HG03280 (cell line): ENCODE data around the gene ADARB1.

Experiments used
- ATAC-seq: cut with Tn5 transposase; IDR thresholded peaks from one replicate; pipeline ENCODE4 v1.9.1; 2021; ENCODE audit warnings: mild to moderate bottlenecking, moderate library complexity; ENCODE audit not compliant: unreplicated experiment

The ADARB1 gene

GRCh38 chr21:45162809-45163208 lies 88.4 kb downstream of the ADARB1 start:
- ATAC-seq, result no peak

GRCh38 chr21:45163413-45164123 lies 89.2 kb downstream of the ADARB1 start:
- ATAC-seq, result no peak

- no peak for ATAC-seq
Observed at GRCh38 chr21:45164124-45164511, 89.7 kb downstream of the ADARB1 start.

GRCh38 chr21:45164838-45165237 lies 90.5 kb downstream of the ADARB1 start:
- ATAC-seq, result no peak

GRCh38 chr21:45166931-45167330 lies 92.6 kb downstream of the ADARB1 start:
- ATAC-seq, result no peak

- no peak for ATAC-seq
Observed at GRCh38 chr21:45167796-45168222, 93.4 kb downstream of the ADARB1 start.

GRCh38 chr21:45168522-45168921 lies 94.1 kb downstream of the ADARB1 start:
- ATAC-seq, result no peak

- no peak for ATAC-seq
Observed at GRCh38 chr21:45169001-45169400, 94.6 kb downstream of the ADARB1 start.

- no peak for ATAC-seq
Observed at GRCh38 chr21:45169682-45170081, 95.3 kb downstream of the ADARB1 start.

- no peak for ATAC-seq
Observed at GRCh38 chr21:45170987-45171386, 96.6 kb downstream of the ADARB1 start.

- no peak for ATAC-seq
Observed at GRCh38 chr21:45172420-45172819, 98.0 kb downstream of the ADARB1 start.

GRCh38 chr21:45175326-45176095 lies 101.1 kb downstream of the ADARB1 start:
- ATAC-seq, result no peak

GRCh38 chr21:45176141-45176540 lies 101.8 kb downstream of the ADARB1 start:
- no peak for ATAC-seq

GRCh38 chr21:45177039-45177438 lies 102.7 kb downstream of the ADARB1 start:
- ATAC-seq, result no peak

- no peak for ATAC-seq
Observed at GRCh38 chr21:45178070-45178608, 103.8 kb downstream of the ADARB1 start.

- ATAC-seq, result no peak
Observed at GRCh38 chr21:45178971-45179370, 104.6 kb downstream of the ADARB1 start.

GRCh38 chr21:45179568-45180245 lies 105.3 kb downstream of the ADARB1 start:
- no peak for ATAC-seq

GRCh38 chr21:45180246-45180599 lies 105.8 kb downstream of the ADARB1 start:
- no peak for ATAC-seq

- ATAC-seq, result no peak
Observed at GRCh38 chr21:45182958-45183357, 108.6 kb downstream of the ADARB1 start.

- no peak for ATAC-seq
Observed at GRCh38 chr21:45183852-45184251, 109.5 kb downstream of the ADARB1 start.

GRCh38 chr21:45184869-45185268 lies 110.5 kb downstream of the ADARB1 start:
- no peak for ATAC-seq

- ATAC-seq, result no peak
Observed at GRCh38 chr21:45186709-45187108, 112.3 kb downstream of the ADARB1 start.
